GM19397 (cell line): ENCODE data around the gene XRCC3.

Experiments used
- ATAC-seq: cut with Tn5 transposase; IDR thresholded peaks from one replicate; pipeline ENCODE4 v1.9.1; 2021; ENCODE audit warnings: mild to moderate bottlenecking, moderate library complexity; ENCODE audit not compliant: unreplicated experiment

XRCC3 gene

GRCh38 chr14:103708750-103709187 is 6.5 kb downstream of the XRCC3 start:
- ATAC-seq = no peak

GRCh38 chr14:103707329-103708263 is 7.7 kb downstream of the XRCC3 start:
- no peak for ATAC-seq

GRCh38 chr14:103706551-103707328 is 8.5 kb downstream of the XRCC3 start:
- no peak for ATAC-seq

GRCh38 chr14:103705504-103706284 is 9.6 kb downstream of the XRCC3 start:
- ATAC-seq = no peak

GRCh38 chr14:103705118-103705503 is 10.1 kb downstream of the XRCC3 start:
- ATAC-seq = no peak

GRCh38 chr14:103704708-103705107 is 10.5 kb downstream of the XRCC3 start:
- no peak for ATAC-seq

- ATAC-seq = no peak
These were observed 11.5 kb downstream of the XRCC3 start for GRCh38 chr14:103703433-103704385.

- no peak for ATAC-seq
These were observed 12.5 kb downstream of the XRCC3 start for GRCh38 chr14:103702497-103703432.

GRCh38 chr14:103702095-103702494 is 13.2 kb downstream of the XRCC3 start:
- ATAC-seq = no peak

GRCh38 chr14:103700753-103701490 is 14.3 kb downstream of the XRCC3 start:
- no peak for ATAC-seq

GRCh38 chr14:103699901-103700752 is 15.1 kb downstream of the XRCC3 start:
- no peak for ATAC-seq

GRCh38 chr14:103699261-103699661 is 16.0 kb downstream of the XRCC3 start:
- ATAC-seq = no peak

GRCh38 chr14:103698380-103699260 is 16.6 kb downstream of the XRCC3 start:
- ATAC-seq = no peak

- ATAC-seq = no peak
These were observed 17.5 kb downstream of the XRCC3 start for GRCh38 chr14:103697603-103698379.

GRCh38 chr14:103697206-103697602 is 18.0 kb downstream of the XRCC3 start:
- ATAC-seq = no peak
